Measurements from ENCODE around the gene SVOPL.
"Not testable (repeated sequence)": the region's sequence is repeated elsewhere in the genome, so short reads cannot be mapped to it uniquely, and the experiment has no call there.

The SVOPL gene

DNA sequence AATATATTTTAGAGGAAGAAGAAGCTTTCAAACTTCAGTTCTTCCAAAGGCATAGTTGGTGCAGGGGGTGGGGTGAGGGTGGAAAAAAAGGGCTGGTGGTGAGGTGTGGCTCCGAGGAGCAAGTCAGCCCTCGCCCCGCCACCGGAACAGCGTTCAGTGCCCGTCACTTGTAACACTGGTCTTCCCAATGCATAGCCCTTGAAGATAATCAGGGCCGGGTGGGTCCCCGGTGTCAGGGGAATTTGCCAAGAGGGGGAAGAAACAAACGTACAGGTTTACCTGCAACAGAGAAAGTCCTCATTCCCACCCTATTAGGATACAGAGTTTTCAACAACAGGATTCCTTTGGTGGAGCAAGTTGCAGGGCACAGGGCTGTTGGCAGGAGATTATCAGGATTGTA, 1.5 kb downstream of the SVOPL start:
- no peak for DNase-seq (ENCODE audit: low spot score)

DNA sequence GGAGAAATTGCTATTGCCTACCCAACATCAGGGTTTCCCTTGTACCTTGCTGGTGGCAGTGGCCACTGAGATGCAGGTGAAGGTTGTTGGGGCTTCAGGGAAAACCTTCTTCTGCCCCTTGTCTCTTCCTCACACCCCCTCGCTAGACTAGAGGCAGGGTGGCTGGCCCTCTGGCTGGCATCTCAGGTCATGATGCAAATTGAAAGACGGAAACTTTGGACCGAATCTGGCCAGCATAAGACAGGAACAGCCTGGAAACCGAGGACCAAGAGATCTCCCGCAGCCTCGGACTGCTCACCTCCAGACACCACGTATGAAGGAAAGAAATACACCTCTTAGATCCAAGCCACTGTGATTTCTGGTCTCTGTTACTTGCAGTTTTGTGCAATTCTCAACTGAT, 2.9 kb downstream of the SVOPL start:
- DNase-seq (ENCODE audit: low spot score): no peak

DNA sequence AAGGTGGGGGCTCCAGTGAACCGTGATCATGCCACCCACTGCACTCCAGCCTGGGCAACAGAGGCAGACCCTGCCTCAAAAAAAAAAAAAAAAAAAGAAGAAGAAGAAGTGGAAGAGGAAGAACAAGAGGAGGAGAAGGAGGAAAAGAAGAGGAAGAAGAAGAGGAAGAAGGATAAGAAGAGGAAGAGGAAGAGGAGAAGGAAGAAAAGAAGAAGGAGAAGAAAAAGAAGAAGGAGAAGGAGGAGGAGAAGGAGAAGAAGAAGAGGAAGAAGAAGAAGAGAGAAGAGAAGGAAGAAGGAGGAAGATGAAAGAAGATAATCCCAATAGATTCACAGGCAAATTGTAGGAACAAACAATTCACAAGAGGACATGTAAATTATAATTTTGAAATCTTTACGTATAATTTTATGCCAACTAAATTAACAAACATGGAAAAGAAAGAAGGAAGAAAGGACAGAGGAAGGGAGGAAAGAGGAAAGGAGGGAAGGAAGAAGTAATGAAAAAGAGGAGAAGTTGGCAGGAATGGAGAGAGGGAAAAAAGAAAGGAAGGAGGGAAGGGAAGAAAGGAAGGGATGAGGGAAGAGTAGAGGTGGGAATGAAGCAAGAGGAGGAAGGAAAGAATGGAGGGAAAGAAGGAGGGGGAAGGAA, 3.5 kb downstream of the SVOPL start:
- no peak for DNase-seq (ENCODE audit: low spot score)

DNA sequence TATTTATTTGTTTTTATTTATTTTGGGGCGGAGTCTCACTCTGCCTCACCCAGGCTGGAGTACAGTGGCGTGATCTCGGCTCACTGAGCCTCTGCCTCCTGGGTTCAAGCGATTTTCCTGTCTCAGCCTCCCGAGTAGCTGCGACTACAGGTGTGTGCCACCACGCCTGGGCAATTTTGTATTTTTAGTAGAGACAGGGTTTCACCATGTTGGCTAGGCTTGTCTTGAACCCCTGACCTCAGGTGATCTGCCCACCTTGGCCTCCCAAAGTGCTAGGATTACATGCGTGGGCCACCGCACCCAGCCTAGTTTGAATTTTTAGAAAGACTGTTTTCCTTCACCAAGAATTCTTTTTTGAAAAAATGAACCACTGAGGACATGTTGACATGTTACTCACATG, 5.4 kb downstream of the SVOPL start:
- not testable (repeated sequence) for DNase-seq (ENCODE audit: low spot score)

DNA sequence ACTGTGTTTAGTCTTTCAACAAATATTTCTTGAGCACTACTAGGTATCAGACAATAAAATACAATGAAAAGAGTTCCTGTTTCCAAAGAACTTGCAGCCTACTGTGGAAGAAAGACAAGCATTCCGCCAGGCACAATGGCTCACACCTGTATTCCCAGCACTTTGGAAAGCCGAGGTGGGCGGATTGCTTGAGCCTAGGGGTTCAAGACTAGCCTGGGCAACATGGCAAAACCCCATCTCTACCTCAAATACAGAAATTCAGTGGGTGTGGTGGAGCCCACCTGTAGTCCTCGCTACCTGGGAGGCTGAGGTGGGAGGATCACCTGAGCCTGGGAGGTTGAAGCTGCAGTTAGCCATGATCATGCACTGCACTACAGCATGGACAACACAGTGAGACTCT, 6.1 kb downstream of the SVOPL start:
- no peak for DNase-seq (ENCODE audit: low spot score)

DNA sequence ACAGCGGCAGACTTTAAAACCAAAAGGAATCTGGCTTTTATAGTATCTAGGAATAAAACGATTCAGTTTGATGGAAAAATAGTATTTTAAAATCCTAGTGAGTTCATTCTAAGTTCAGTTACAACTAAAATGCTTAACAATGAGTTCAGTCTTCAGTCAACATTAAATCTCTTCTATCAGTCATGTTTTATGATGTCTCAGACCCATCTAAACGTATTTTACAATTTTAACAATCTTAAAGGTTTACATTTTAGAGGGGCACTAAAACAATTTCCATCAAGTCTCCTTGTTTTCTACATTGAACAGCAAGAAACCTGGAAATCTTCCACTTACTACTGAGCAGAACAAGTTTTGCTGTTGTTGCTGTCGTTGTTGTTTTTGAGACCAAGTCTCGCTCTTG, 10.0 kb downstream of the SVOPL start:
- no peak for DNase-seq (ENCODE audit: low spot score)

DNA sequence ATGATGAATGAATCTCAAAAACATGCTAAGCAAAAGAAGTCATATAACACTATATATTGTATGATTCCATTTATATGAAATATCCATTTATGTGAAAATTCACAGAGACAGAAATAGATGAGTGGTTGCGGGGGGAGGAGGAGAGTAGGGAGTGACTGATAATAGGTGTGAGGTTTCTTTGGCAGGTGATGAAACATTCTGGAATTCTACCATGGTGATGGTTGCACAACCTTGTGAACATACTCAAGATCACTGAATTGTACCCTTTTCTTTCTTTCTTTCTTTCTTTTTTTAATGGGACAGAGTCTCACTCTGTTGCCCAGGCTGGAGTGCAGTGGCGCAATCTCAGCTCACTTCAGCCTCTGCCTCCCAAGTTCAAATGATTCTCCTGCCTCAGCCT, 10.7 kb downstream of the SVOPL start:
- DNase-seq (ENCODE audit: low spot score): no peak

DNA sequence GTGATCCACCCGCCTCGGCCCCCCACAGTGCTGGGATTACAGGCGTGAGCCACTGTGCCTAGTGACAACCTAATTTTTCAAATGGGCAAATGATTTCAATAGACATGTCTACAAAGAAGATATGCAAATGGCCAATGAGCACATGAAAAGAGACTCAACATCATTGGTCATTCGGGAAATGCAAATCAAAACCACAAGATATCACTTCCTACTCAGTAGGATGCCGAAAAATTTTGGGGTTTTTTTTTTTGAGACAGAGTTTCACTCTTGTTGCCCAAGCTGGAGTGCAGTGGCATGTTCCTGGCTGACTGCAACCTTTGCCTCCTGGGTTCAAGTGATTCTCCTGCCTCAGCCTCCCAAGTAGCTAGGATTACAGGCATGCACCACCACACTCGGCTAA, 13.1 kb downstream of the SVOPL start:
- DNase-seq (ENCODE audit: low spot score): not testable (repeated sequence)

DNA sequence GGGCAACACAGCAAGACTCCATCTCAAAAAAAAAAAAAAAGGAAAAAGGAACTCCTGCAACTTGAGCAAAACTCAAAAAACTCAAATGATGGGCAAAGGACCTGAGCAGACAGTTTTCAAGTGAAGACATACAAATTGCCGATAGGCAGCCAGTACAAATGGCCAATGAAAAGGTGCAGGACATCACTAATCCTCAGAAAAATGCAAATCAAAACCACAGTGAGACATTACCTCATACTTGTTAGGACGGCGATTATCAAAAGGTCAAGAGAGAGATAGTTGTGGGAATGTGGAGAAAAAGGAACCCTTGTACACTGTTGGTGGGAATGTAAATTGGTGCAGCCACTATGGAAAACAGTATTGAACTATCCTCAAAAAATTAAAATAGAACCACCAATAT, 16.8 kb downstream of the SVOPL start:
- no peak for DNase-seq (ENCODE audit: low spot score)

DNA sequence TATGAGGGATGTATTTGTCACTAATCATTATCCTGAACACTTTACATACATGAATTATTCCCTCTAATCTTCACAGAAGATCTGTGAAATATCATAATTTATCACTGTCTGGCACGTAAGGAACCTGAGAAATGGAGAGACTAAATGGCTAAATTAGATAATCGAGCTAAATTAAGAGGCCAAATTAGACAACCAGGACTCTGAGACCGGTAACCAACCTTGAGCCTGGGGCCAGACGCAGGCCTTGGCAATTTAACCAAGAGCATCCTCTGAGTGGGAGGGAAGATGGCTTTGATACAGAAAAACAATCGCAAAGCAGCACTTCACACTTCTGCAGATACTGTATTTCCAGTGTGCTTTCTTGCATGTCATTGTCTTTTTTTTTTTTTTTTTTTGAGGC, 21.4 kb downstream of the SVOPL start:
- no peak for DNase-seq (ENCODE audit: low spot score)

DNA sequence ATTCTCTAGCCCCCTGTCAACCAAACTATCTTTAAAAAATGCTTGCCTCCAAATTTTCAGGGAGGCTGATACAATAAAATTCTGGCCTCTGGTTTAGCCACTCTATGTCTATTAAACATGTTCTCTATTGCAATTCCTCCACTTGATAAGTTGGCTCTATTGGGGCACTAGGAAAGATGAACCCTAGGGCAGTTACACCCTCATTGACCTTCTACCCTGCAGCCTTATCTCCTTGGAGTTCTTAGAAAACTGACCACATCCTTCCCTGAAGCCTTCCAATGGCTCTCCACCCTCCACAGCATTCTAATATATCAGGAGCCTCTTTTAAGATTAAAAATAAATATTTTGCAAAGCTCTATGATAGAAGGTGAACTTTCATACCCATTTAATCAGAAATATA, 30.6 kb downstream of the SVOPL start:
- DNase-seq (ENCODE audit: low spot score): no peak

DNA sequence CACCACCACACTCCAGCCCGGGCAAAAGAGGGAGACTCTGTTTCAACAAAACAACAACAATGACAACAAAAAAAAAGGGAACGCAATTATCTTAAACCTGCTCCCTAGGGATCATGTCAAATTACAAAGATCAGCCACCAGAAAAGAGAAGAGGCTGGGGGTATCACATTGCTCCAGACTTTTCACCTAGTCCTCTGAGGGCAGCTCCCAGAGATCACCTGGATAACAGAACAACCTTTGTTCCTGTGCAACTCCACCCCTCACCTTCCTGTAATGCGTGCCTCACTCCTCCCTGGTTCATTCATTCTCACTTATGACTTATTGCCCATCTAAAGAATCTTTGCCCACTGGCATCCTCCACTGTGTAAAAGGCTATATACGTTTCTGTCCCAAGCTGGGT, 31.8 kb downstream of the SVOPL start:
- DNase-seq (ENCODE audit: low spot score): no peak

DNA sequence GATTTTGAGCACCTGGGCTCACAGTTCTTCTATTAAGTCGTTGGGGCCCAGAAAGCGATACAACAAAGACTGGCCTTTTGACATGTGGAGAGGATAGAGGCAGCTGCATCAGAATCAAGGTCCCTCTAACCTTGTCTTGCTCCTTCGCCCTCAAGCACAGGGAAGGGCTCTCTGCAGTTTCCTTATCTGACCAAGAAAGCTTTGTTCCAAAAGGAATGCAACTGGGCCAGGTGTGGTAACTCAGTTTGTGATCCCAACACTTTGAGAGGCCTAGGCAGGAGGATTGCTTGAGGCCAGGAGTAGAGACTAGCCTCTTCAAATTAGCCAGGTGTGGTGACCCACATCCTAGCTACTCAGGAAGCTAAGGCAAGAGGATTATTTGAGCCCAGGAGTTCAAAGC, 32.2 kb downstream of the SVOPL start:
- no peak for DNase-seq (ENCODE audit: low spot score)

DNA sequence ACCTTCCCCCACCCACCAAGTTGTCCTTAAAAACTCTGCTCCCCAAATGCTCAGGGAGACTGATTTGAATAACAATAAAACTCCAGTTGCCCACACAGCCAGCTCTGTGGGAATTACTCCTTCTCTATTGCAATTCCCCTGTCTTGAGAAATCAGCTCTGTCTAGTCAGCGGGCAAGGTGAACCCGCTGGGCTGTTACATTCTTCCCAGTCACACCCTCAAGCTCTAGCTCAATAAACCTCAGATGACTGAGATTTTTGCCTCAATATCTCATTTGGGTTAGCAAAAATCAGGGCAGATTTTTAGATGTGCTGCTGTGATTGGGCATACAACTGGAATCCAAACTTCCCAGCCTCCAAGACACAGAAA, 32.9 kb downstream of the SVOPL start:
- DNase-seq (ENCODE audit: low spot score): no peak

DNA sequence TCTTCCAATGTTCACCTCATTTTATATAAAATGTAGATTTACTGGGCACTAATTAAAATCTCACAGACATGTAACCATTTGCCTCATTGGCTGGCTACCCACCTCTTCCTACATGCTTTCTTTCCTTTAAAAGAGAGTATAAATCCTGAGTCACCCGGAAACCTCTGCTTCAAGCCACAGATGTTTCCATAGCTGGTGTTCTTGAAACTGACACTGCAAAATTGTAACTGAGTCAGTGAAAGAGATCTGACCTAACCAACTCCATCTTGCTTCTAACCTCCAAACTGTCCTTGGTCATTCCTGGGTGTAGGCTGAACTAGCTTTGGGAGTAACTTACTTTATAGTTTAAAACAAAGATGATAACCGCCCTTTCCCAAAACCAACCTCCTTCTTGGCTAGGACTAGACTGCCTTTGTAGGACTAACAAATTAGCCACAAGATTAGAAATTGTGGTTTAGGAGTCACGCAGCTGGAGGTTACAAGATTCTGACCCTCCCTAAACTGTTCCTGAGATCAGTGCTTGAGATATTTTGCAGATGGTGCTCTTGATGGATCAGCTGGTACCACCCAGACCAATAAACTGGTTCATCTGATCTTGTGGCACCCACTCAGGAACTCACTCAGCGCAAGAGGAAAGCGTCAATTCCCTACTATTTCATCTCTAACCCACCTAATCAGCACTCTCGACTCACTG, 33.5 kb downstream of the SVOPL start:
- no peak for DNase-seq (ENCODE audit: low spot score)

DNA sequence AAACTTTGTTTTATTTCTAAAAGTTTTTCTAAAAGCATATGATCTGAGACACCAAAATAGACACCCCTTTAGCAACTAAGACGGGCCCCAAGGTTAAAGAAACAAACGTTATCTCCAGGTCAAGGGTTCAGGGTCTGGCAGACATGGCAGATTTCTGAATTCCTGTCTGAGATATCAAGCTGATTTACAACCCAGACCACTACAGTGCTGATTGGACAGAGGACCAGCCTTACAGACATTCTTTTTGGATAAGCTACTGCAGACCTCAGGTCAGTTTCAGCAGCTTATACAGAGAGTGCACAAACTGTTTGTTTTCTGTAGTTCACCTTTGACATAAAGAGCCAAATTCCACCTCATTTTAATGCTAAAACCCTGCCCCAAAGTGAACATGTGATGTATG, 34.8 kb downstream of the SVOPL start:
- DNase-seq (ENCODE audit: low spot score): no peak

DNA sequence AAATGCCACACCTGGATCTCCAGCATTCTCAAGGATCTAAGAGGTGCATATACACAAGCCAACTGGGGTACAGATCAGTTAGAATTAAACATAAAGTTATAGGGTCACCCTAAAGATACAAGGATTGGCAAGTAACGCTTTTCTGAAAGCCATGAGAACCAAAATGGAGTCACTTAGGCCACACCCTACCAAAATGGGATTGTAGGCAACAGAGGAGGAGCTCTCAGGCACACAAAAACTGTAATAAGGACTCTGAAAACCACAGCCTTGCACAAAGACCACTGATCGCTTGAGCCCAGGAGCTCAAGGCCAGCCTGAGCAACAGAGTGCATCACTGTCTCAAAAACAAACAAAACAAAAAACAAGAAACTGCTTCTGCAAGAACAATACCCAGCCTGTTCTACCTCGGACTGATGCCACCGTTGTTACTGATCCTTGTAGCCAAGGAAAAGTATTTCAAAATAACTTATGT, 35.5 kb downstream of the SVOPL start:
- DNase-seq (ENCODE audit: low spot score): no peak

DNA sequence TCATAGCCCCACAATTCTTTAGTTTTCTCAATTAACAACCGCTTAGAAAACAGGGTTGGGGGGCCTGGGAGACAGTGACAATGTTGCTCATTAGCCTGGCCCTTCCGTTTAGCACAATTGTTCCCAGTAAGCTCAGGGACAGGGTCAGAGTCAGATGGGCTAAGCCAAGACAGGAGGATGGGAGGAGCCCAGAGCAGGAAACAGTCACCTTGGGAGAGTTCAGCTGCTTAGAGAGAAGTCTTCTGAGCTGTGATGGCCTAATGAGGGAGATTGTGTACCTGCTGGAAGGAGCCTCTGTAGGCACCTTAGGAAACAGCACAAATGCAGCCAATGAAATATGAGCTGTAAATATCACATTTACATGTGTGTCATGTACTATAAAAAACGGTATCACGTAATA, 35.9 kb downstream of the SVOPL start:
- no peak for DNase-seq (ENCODE audit: low spot score)

DNA sequence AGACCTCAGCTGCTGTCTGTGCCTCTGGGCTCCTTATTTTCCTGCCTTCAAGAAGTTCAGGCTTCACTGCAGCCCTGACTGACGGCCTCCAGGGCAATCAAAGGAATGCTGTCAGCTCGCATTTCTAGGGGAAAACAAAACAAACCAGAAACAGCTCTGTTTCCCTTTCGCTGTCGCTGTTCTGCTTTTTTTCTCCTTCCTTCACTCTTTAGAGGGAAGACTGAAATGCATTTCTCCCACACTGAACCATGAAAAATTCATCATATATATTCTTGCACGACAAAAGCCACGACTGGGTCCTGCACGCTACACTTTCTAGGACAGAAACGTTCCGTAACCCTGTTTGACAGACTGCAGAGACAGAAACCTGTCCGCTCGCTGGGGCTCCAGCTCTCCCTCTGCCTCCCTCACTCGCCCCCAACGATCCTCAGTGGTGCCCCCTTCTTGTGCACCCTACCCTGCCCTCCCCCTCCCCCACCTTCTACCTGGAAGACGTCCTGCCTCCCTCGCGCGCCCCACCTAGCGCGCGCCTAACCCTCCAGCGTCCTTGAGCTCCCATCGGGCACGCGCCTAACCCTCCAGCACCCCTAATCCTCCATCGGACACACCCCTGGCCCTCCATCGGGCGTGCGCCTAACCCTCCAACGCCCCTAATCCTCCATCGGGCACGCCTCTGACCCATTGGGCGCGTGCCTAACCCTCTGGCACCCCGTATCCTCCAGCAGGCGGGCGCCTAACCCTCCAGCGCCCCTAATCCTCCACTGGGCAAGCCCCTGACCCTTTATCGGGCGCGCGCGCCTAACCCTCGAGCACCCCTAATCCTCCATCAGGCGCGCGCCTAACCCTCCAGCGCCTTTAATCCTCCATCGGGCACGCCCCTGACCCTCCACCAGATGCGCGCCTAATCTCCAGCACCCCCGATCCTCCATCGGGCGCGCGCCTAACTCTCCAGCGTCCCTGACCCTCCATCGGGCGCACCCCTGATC, 37.1 kb downstream of the SVOPL start:
- peak; percentile 19 for DNase-seq (ENCODE audit: low spot score)

DNA sequence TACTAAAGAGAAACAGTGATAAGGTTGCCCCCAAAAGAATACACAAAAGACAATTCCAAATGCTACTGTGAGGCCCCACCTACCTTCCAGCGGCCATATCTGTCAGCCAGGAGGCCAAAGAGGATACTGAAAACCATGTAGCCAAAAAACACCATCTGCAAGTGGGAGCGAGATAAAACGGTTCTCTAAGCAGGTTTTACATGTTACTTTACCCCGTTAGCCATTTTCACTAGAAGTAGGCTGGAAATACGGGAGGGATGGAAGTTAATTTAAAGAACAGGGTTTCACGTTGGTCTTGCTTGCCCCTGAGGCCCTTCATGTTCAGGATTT, 38.2 kb downstream of the SVOPL start:
- DNase-seq (ENCODE audit: low spot score): no peak

DNA sequence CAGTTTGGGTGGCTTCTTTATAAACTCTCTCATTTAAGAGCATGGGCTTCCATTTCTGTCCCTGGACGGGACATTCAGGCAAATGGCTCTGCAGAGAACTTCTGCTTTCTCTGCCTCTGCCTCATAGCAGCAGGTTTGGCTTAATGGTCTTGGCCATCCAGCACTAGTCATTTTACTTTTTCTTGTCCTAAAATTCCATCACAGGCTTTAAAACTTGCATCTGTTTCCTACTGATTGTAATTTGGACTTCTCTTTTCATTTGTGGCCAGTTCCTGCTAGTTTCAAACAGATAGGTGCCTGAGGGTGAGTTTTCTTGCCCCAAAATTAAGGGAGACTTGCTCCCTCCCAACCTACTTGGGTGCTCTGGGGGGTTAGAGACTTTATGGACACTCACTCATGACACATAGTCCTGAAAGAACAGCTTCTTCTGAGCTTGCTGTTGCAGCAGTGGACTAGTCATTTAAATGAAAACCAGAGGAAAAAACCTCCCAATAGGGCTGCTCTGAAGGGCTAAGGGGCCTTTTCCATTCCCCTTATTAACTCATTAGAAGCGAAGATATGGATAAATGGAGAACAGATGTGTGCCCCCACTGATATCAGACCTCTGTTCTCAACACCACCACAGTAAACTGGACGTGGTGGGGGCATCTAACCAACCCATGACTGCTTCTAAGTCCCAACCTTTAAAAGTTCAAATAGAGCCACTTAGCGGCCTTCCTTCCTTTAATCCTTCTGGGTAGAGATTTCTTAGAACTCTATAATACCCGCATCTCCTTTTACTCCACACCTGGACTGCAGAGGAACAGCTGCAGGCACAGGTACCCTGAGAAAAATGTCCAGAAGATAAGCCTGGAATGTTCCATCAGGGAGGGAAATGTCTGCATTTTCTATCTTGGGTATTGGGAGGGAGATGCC, 38.8 kb downstream of the SVOPL start:
- no peak for DNase-seq (ENCODE audit: low spot score)

DNA sequence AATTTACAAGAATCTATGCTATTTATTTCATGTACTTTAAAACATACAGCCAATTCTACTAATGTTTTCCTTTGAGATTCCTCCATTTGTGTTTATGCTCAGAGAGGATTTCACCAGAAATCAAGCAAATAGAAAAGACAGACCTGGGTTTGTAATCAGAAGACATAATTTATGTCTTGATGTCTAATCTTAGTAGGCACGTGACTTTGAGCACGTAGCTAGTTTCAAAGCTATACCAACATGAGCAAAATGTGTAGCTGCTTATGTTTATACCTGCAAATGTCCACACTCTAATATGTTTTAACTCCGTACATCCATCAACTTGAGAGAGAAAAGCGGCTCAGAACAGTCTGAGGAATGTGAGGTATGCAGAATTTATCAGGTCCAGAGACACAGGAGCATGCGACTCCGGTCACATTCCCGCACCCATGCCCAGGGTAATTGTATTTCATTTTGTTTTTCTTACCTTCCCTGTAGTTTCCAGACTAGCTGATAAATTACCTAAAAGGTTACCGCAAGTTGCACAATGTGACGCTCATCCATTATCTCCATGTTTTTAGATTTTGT, 40.0 kb downstream of the SVOPL start:
- no peak for DNase-seq (ENCODE audit: low spot score)

Measured in AG08395 (cell line).